Measurements from ENCODE around the gene PLA2G12B.

PLA2G12B gene

DNA sequence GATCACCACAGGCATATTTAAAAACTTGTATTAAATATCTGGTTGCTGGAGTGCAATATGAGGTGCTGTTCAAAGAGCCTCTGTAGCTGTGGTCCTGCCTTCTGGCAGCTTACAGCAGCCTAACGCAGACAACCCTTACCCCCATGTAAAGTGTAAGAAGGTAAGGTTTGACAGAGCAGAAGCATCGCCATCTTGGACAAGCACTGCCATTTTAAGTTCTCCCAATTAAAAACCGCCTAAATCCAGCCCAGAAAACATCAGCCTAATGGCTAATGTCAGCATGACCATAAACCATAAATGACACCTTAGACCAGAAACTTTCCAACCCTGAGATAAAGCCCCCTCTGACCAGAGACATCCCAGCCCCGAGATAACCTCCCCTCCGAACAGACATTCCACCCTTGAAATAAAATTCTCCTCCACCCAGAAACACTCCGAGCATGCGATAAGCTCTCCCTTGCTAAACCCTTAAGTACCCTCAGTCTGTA is 66.4 kb downstream of the PLA2G12B start:
- no peak for DNase-seq

DNA sequence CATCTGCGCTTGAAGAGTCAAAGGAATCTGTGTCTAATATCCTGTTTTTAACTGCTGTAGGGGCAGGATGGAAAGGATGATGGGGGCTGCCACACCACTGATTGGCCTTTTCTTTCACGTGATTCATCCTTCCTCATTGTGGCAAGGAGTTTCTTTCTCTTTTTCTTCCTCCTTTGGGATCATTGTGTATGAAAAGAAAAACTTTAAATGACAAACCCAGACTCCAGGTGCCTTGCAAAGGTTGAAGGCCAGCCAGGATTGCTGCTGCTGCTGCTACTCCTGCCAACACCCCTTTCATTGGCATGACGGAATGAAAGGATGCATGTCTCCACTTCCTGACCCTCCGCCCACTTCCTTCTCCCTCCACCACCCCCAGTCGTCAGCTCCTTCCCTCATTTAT is 67.6 kb downstream of the PLA2G12B start:
- DNase-seq: no peak

- no peak for DNase-seq
These were observed 68.0 kb downstream of the PLA2G12B start for GRCh38 chr10:72886621-72887020.

DNA sequence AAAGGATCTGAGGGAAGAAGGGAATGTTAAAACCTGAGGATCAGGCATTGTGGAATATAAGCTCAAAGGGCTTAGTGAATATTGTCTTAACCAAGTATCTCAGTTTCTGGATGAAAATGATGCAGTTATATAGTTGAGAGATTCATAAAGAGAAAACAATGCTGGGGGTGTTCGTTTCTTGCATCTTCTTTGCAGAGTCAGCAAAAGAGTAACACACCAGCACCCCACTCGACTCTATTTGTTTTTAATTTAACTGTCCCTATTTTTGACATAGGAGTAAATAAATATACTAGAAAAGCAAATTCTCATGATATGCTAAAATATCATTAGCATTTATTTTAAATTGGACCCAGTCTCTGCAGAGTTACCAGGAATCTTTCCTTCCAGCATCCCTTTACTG is 68.7 kb downstream of the PLA2G12B start:
- DNase-seq: no peak

All from NCI-H1105 (cell line).